Neural cell (in vitro differentiated cells): Measurements from ENCODE around the gene RSPH9. TPM values are rescaled to one million over a fixed set of nuclear protein-coding genes. Genes with fewer than 3 reads are reported as not detected.

Experiments
- H2AFZ ChIP-seq: fragments of 200-600, 300-800 bp; sonication (generic), shearing (Covaris generic); 2 replicates; pipeline ENCODE4 v1.6.0; 2014; ENCODE audit warnings: low read depth, mild to moderate bottlenecking, antibody characterized with exemption, low read length, moderate library complexity
- H3F3A ChIP-seq: fragments of 200-600 bp; shearing (Covaris generic); 2 replicates; pipeline ENCODE4 v1.6.1; 2016; ENCODE audit warnings: mild to moderate bottlenecking, moderate library complexity, mixed read lengths, antibody characterized with exemption, low read length; ENCODE audit not compliant: insufficient read depth, poor library complexity, severe bottlenecking
- H3K27ac ChIP-seq: fragments of 200-600, 300-800 bp; sonication (generic), shearing (Covaris generic); 2 replicates; pipeline ENCODE4 v1.5.1; 2014; ENCODE audit warnings: mild to moderate bottlenecking, low read length, moderate library complexity
- H3K27me3 ChIP-seq: fragments of 300-800, 200-600 bp; sonication (generic), shearing (Covaris generic); 2 replicates; pipeline ENCODE4 v1.6.0; 2014; ENCODE audit warnings: mild to moderate bottlenecking, low read depth, low read length, moderate library complexity; ENCODE audit not compliant: insufficient read depth
- H3K36me3 ChIP-seq: fragments of 300-800, 200-600 bp; sonication (generic), shearing (Covaris generic); 2 replicates; pipeline ENCODE4 v1.5.1; 2014; ENCODE audit warnings: mild to moderate bottlenecking, antibody characterized with exemption, low read length, moderate library complexity; ENCODE audit not compliant: insufficient read depth
- H3K4me2 ChIP-seq: fragments of 300-800, 200-600 bp; sonication (generic), shearing (Covaris generic); 2 replicates; pipeline ENCODE4 v1.6.0; 2014; ENCODE audit warnings: mild to moderate bottlenecking, low read length
- H3K4me3 ChIP-seq: fragments of 300-800, 200-600 bp; sonication (generic), shearing (Covaris generic); 2 replicates; pipeline ENCODE4 v1.5.1; 2014; ENCODE audit warnings: mild to moderate bottlenecking, low read length, moderate library complexity
- H3K79me2 ChIP-seq: fragments of 200-600 bp; shearing (Covaris generic); replicated peaks from 2 replicates; pipeline ENCODE4 v1.6.0; 2014; ENCODE audit warnings: mild to moderate bottlenecking, low read length, moderate library complexity; ENCODE audit not compliant: insufficient read depth
- H3K9ac ChIP-seq: fragments of 300-800, 200-600 bp; sonication (generic), shearing (Covaris generic); 2 replicates; pipeline ENCODE4 v1.6.1; 2016; ENCODE audit warnings: mild to moderate bottlenecking, low read length, mixed read lengths
- H3K9me2 ChIP-seq: fragments of 200-600 bp; shearing (Covaris generic); 2 replicates; pipeline ENCODE4 v1.6.1; 2016; ENCODE audit warnings: mild to moderate bottlenecking, low read length, mixed read lengths; ENCODE audit not compliant: insufficient read depth
- H3K9me3 ChIP-seq: fragments of 200-600, 300-800 bp; sonication (generic), shearing (Covaris generic); 2 replicates; pipeline ENCODE4 v1.6.1; 2016; ENCODE audit warnings: mild to moderate bottlenecking, mixed run types, low read length, moderate library complexity, mixed read lengths
- H4K20me1 ChIP-seq: fragments of 200-600 bp; shearing (Covaris generic); 2 replicates; pipeline ENCODE4 v1.6.1; 2016; ENCODE audit warnings: mild to moderate bottlenecking, mixed run types; ENCODE audit not compliant: insufficient read depth
- EP300 ChIP-seq: fragments of 450-650 bp; conservative IDR thresholded peaks from 2 replicates; pipeline ENCODE4 v1.6.1; 2014; ENCODE audit warnings: antibody characterized with exemption, mild to moderate bottlenecking, moderate library complexity; ENCODE audit not compliant: poor library complexity, severe bottlenecking
- EZH2 ChIP-seq: fragments of 200-600, 300-800 bp; shearing (Covaris generic), sonication (generic); IDR thresholded peaks from 2 replicates; pipeline ENCODE4 v1.6.1; 2014; ENCODE audit warnings: antibody characterized with exemption, low read length, borderline replicate concordance, mild to moderate bottlenecking; ENCODE audit not compliant: insufficient read depth, poor library complexity, severe bottlenecking
- MXI1 ChIP-seq: fragments of 450-650 bp; conservative IDR thresholded peaks from 2 replicates; pipeline ENCODE4 v1.6.1; 2014; ENCODE audit warnings: antibody characterized with exemption, mild to moderate bottlenecking; ENCODE audit not compliant: poor library complexity, severe bottlenecking
- POLR2AphosphoS5 ChIP-seq: IDR thresholded peaks from 2 replicates; pipeline ENCODE4 v1.6.1; 2012
- RAD21 ChIP-seq: fragments of 450-650 bp; conservative IDR thresholded peaks from 2 replicates; pipeline ENCODE4 v1.6.1; 2014; ENCODE audit warnings: antibody characterized with exemption, mild to moderate bottlenecking, moderate library complexity
- REST ChIP-seq: IDR thresholded peaks from 2 replicates; pipeline ENCODE4 v1.6.1; 2012; ENCODE audit warnings: borderline replicate concordance
- SMC3 ChIP-seq: fragments of 450-650 bp; conservative IDR thresholded peaks from 2 replicates; pipeline ENCODE4 v1.6.1; 2014; ENCODE audit warnings: antibody characterized with exemption, mild to moderate bottlenecking, moderate library complexity; ENCODE audit not compliant: poor library complexity
- TAF1 ChIP-seq: IDR thresholded peaks from 2 replicates; pipeline ENCODE4 v1.6.1; 2012; ENCODE audit warnings: low read depth
- polyA plus RNA-seq: library from polyadenylated mRNA; depleted of rRNA; stranded (reverse); fragments of >200 nt; gene quantifications from 2 replicates; pipeline ENCODE4 v1.2.3, GENCODE V29; 2014
- TF ChIP-seq, protein P1 (sequence below): fragments of 450-650 bp; IDR thresholded peaks from 2 replicates; pipeline ENCODE4 v1.5.1; 2014; ENCODE audit warnings: antibody characterized with exemption, mild to moderate bottlenecking, moderate library complexity; ENCODE audit not compliant: poor library complexity, severe bottlenecking

Gene RSPH9
- polyA plus RNA-seq, 1 donor from 2014 or later, result 0.88 TPM

DNA sequence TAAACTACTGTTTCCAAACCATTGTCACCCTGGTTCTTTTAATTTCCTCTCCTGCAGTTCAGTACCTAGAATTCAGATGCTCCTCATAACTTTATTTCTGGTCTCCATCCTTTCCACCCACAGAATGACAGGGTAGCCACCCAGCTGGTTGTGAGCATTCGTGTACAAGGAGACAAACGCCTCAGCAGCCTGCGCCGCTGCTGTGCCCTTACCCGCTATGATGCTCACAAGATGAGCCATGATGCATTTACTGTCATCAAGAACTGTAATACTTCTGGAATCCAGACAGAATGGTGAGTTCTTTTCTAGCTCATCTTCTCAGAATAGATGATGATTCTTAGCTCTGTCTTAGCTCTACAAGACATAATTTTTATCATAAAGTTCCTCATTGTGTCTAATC lies 34.4 kb upstream of the RSPH9 start:
- Histone ChIP-seq H3K9ac (no peak overlapping the region), H3K4me2 (no peak overlapping the region), H3K4me3 (no peak overlapping the region), H3K9me2 (no peaks in the 10 kb centered on the region), H3F3A (no peaks in the 10 kb centered on the region), H3K36me3 (no peaks in the 10 kb centered on the region), H3K27me3 (no peaks in the 10 kb centered on the region), H2AFZ (no peak overlapping the region), H4K20me1 (no peaks in the 10 kb centered on the region), H3K79me2 (no peaks in the 10 kb centered on the region), H3K9me3 (no peaks in the 10 kb centered on the region), H3K27ac (no peak overlapping the region)
- TF ChIP-seq MXI1 (no peak), EZH2 (no peak), RAD21 (no peak), REST (no peak), SMC3 (no peak), TAF1 (no peak)
- TF ChIP-seq, protein P1, sequence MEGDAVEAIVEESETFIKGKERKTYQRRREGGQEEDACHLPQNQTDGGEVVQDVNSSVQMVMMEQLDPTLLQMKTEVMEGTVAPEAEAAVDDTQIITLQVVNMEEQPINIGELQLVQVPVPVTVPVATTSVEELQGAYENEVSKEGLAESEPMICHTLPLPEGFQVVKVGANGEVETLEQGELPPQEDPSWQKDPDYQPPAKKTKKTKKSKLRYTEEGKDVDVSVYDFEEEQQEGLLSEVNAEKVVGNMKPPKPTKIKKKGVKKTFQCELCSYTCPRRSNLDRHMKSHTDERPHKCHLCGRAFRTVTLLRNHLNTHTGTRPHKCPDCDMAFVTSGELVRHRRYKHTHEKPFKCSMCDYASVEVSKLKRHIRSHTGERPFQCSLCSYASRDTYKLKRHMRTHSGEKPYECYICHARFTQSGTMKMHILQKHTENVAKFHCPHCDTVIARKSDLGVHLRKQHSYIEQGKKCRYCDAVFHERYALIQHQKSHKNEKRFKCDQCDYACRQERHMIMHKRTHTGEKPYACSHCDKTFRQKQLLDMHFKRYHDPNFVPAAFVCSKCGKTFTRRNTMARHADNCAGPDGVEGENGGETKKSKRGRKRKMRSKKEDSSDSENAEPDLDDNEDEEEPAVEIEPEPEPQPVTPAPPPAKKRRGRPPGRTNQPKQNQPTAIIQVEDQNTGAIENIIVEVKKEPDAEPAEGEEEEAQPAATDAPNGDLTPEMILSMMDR, result no peak

DNA sequence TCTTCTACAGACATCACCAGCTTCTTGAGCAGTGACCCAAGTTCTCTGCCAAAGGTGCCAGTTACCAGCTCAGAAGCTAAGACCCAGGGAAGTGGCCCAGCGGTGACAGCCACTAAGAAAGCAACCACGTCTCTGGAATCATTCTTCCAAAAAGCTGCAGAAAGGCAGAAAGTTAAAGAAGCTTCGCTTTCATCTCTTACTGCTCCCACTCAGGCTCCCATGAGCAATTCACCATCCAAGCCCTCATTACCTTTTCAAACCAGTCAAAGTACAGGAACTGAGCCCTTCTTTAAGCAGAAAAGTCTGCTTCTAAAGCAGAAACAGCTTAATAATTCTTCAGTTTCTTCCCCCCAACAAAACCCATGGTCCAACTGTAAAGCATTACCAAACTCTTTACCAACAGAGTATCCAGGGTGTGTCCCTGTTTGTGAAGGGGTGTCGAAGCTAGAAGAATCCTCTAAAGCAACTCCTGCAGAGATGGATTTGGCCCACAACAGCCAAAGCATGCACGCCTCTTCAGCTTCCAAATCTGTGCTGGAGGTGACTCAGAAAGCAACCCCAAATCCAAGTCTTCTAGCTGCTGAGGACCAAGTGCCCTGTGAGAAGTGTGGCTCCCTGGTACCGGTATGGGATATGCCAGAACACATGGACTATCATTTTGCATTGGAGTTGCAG lies 31.0 kb upstream of the RSPH9 start:
- Histone ChIP-seq H3K4me2 (no peak overlapping the region), H3F3A (no peaks in the 10 kb centered on the region), H4K20me1 (no peaks in the 10 kb centered on the region), H3K9me2 (no peaks in the 10 kb centered on the region), H3K27me3 (no peaks in the 10 kb centered on the region), H3K4me3 (no peak overlapping the region), H3K79me2 (no peaks in the 10 kb centered on the region), H3K36me3 (no peaks in the 10 kb centered on the region), H3K9me3 (no peaks in the 10 kb centered on the region), H3K9ac (no peak overlapping the region), H3K27ac (no peak overlapping the region), H2AFZ (no peak overlapping the region)
- TF ChIP-seq EZH2 (no peak), POLR2AphosphoS5 (no peak), TAF1 (no peak), RAD21 (no peak), MXI1 (no peak), SMC3 (no peak), EP300 (no peak), REST (no peak)
- TF ChIP-seq, protein P1, result no peak
